Measurements from ENCODE around the gene ADCYAP1R1. TPM values are rescaled to one million over a fixed set of nuclear protein-coding genes. Genes with fewer than 3 reads are reported as not detected.

The ADCYAP1R1 gene
- total and polyA plus RNA-seq, 11 donors, result 0.42 to 7.7 (median 1.6) TPM

GRCh38 chr7:31022726-31023125 lies 29.4 kb upstream of the ADCYAP1R1 start:
- intact Hi-C loops (cut with DNase I), result no loop called here
- no peak overlapping the region for H3K27ac ChIP-seq
- TF ChIP-seq, protein P1, sequence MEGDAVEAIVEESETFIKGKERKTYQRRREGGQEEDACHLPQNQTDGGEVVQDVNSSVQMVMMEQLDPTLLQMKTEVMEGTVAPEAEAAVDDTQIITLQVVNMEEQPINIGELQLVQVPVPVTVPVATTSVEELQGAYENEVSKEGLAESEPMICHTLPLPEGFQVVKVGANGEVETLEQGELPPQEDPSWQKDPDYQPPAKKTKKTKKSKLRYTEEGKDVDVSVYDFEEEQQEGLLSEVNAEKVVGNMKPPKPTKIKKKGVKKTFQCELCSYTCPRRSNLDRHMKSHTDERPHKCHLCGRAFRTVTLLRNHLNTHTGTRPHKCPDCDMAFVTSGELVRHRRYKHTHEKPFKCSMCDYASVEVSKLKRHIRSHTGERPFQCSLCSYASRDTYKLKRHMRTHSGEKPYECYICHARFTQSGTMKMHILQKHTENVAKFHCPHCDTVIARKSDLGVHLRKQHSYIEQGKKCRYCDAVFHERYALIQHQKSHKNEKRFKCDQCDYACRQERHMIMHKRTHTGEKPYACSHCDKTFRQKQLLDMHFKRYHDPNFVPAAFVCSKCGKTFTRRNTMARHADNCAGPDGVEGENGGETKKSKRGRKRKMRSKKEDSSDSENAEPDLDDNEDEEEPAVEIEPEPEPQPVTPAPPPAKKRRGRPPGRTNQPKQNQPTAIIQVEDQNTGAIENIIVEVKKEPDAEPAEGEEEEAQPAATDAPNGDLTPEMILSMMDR (IDR thresholded peaks at IDR 0.05), result no peak
- TF ChIP-seq POLR2A (IDR thresholded peaks at IDR 0.05), result no peak
- ATAC-seq, result no peak
- no peak for DNase-seq
- H3K27me3 ChIP-seq, result no peaks in the 10 kb centered on the region
- H3K4me3 ChIP-seq, result no peak overlapping the region
- WGBS, 4 donors, result 67 to 89% (median 85%) methylated on average over 2 to 3 of the region's 3 CpGs
- no peaks in the 10 kb centered on the region for H3K36me3 ChIP-seq
- no peaks in the 10 kb centered on the region for H3K9me3 ChIP-seq
- H3K4me1 ChIP-seq, result peaks cover 0 to 11% (median 5%) of the 10 kb centered on the region in 12 donors

DNA sequence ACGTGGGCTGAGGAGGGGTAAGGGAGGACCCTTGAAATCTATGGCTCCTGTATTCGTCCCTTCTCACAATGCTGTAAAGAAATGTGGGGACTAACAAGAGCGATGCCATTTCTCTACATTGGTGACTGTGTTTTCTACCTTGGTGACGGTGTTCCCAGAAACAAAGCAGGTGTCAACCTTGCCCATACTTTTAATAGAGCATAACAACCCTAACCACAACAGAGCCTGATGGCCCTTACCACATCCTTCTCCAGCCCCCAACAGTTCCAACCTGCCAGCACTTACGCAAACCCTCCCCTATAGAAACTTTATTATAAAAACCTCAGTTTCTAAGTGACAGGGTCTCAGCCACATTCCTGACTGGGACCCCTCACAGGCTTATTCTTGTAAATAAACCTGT lies 28.2 kb upstream of the ADCYAP1R1 start:
- no peak for ATAC-seq
- Histone ChIP-seq H3K36me3 (no peaks in the 10 kb centered on the region), H3K9me3 (no peaks in the 10 kb centered on the region), H3K4me3 (no peak overlapping the region), H3K27me3 (no peaks in the 10 kb centered on the region), H3K4me1 (peaks cover 0 to 12% (median 5%) of the 10 kb centered on the region in 12 donors), H3K27ac (no peak overlapping the region)
- no peak for DNase-seq
- intact Hi-C loops (cut with DNase I), result no loop called here
- 89 to 94% (median 92%) methylated on average over 5 of the region's 5 CpGs for WGBS, 4 donors
- TF ChIP-seq, protein P1 (IDR thresholded peaks at IDR 0.05), result no peak
- TF ChIP-seq POLR2A (IDR thresholded peaks at IDR 0.05), result no peak

DNA sequence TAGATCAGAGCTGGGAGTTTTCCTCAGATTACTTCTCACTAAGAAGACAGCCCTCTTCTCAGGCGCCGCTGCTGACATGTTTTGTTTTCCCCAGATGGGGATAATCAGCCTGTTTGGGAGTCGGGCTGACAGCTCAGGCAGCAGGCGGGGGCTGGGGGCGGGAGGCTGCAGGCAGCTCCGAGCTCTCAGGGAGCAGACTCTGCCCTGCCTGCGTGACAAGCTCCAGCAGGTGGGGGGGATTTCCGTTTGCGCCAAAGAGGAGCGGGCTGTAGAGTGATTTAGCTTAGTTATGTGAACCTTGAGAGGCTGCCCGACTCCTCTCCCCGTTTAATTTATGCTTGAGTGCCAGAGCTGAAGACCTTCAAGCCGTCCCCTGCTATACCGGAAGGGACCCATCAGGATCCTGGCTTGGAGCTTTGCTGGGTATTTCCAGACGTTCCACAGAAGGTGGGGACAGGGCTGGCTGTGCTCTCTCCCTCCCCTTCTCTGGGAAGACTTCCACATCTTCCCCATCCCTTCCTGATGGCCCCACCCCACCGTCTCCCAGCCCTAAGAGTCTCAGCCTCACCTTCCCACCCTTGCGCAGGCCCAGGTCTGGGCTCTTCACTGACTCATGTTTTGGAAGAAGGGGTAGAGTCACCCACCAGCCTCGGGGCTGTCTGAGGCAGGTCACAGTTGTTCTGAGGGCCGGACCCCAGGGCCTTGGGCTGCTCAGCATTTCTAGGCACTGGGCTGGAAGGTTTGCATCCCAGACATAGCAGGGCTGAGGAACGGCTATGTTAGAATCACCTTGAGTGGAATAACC lies 24.7 kb upstream of the ADCYAP1R1 start:
- peak overlapping the region in 4 of 12 donors; percentile 2 to 24 (median 14) for H3K4me3 ChIP-seq
- peak in 3 of 4 donors; percentile 33 to 67 (median 64) for ATAC-seq
- intact Hi-C loops (cut with DNase I), result no loop called here
- WGBS, 4 donors, result 32 to 50% (median 35%) methylated on average over 16 to 20 of the region's 20 CpGs
- peaks cover 0 to 12% (median 5%) of the 10 kb centered on the region in 12 donors for H3K4me1 ChIP-seq
- H3K36me3 ChIP-seq, result no peaks in the 10 kb centered on the region
- H3K27me3 ChIP-seq, result no peaks in the 10 kb centered on the region
- DNase-seq, result peak; percentile 35 to 74 (median 39)
- TF ChIP-seq POLR2A (IDR thresholded peaks at IDR 0.05), result no peak
- TF ChIP-seq, protein P1 (IDR thresholded peaks at IDR 0.05), result no peak
- H3K9me3 ChIP-seq, result no peaks in the 10 kb centered on the region
- peak overlapping the region in 6 of 12 donors; percentile 13 to 55 (median 50) for H3K27ac ChIP-seq

DNA sequence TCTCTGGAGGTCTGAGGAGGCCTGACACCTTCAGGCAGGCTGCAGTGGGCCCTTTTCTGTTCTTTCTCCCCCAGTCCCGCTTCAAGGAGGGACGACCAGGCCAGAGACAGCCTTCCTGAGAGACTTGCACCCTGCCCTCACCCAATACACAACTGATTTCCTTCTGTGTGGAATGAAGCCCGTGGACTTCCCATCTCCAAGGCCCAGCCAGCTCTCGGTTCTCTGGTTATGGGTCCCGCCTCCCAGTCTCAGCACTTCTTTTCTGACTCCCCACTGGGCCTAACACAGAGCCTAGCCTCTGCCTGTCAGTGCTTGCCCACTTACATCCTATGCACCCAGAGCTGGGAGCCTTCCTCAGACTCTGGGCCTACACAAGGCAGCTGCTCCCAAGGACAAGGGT lies 24.1 kb upstream of the ADCYAP1R1 start:
- ATAC-seq, result no peak
- intact Hi-C loops (cut with DNase I), result no loop called here
- Histone ChIP-seq H3K4me3 (no peak overlapping the region), H3K9me3 (no peaks in the 10 kb centered on the region), H3K36me3 (no peaks in the 10 kb centered on the region), H3K4me1 (peaks cover 0 to 12% (median 5%) of the 10 kb centered on the region in 12 donors), H3K27me3 (no peaks in the 10 kb centered on the region), H3K27ac (peak overlapping the region in 2 of 12 donors; percentile 54 to 55)
- no peak for DNase-seq
- WGBS, 4 donors, result 81 to 93% (median 90%) methylated on average over 3 to 5 of the region's 5 CpGs
- TF ChIP-seq, protein P1 (IDR thresholded peaks at IDR 0.05), result no peak
- TF ChIP-seq POLR2A (IDR thresholded peaks at IDR 0.05), result no peak
